Measurements from ENCODE around the gene IL1A. TPM values are rescaled to one million over a fixed set of nuclear protein-coding genes. Genes with fewer than 3 reads are reported as not detected.
A peak's percentile ranks its signal among the peaks of the same experiment; 100 is the strongest.

IL1A gene
- polyA plus RNA-seq, 6 donors from 2014 or later, result not detected

DNA sequence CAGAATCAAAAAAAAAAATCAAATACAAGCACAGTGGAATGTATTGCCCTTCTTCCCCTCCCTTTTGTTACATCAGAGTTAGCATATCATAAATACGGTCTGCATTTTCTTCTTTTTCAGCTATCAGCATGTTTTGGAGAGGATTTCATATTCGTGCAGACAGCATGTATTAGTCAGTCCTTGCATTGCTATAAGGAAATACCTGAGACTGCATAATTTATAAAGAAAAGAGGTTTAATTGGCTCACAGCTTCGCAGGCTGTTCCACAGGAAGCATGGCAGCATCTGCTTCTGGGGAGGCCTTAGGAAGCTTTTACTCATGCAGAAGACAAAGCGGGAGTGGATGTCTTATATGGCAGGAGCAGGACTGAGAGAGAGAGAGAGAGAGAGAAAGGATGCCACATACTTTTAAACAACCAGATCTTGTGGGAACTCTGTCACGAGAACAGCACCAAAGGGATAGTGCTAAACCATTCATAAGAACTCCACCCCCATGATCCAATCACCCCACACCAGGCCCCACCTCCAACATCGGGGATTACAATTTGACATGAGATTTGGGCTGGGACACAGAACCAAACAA is 43.4 kb upstream of the IL1A start:
- Mint-ChIP-seq H3K27me3 (peaks cover 0 to 10% (median 5%) of the 10 kb centered on the region in 3 donors), H3K4me3 (no peak overlapping the region), H3K4me1 (peaks cover 8 to 14% (median 13%) of the 10 kb centered on the region in 3 donors), H3K36me3 (no peaks in the 10 kb centered on the region), H3K9me3 (peaks cover 0 to 4% (median 0%) of the 10 kb centered on the region in 7 donors), H3K27ac (no peak overlapping the region)
- no peak for ATAC-seq (ENCODE audit: low read depth in 2 of 2)
- DNase-seq, result no peak

DNA sequence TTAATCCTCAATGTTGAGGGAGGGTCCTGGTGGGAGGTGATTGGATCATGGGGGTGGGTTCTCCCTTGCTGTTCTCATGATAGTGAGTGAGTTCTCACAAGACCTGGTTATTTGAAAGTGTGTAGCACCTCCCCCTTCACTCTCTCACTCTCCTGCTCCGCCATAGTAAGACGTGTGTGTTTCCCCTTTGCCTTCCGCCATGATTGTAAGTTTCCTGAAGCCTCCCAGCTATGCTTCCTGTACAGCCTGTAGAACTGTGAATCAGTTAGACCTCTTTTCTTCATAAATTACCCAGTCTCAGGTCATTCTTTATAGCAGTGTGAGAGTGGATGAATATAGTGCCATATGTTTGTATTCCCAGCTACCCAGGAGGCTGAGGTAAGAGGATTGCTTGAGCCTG is 42.7 kb upstream of the IL1A start:
- DNase-seq, result no peak
- ATAC-seq (ENCODE audit: low read depth in 2 of 2), result no peak
- H3K4me1 Mint-ChIP-seq, result peaks cover 8 to 13% (median 12%) of the 10 kb centered on the region in 3 donors
- no peaks in the 10 kb centered on the region for H3K36me3 Mint-ChIP-seq
- no peak overlapping the region for H3K27ac Mint-ChIP-seq
- peaks cover 0 to 4% (median 0%) of the 10 kb centered on the region in 7 donors for H3K9me3 Mint-ChIP-seq
- H3K27me3 Mint-ChIP-seq, result peaks cover 0 to 10% (median 5%) of the 10 kb centered on the region in 3 donors
- H3K4me3 Mint-ChIP-seq, result no peak overlapping the region

DNA sequence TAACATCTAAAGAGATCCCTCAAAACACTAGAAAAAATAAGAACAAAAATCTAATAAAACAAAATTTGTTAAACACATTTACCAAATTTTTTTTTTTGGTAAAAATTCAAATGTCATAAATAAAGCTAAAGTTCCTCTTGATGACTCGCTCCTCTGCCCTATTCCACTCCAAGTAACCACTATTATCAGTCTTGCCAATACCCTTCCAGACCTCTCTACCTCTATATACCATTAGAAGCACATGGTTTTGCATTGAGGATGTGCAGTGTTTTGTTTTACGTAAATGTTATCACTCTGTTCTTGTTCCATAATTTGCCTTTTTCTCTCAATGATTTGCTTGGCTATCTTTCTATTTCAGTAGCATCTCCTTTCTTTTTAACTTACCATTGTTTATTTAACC is 41.4 kb upstream of the IL1A start:
- Mint-ChIP-seq H3K4me3 (no peak overlapping the region), H3K27me3 (peaks cover 0 to 10% (median 5%) of the 10 kb centered on the region in 3 donors), H3K4me1 (peaks cover 0 to 3% (median 0%) of the 10 kb centered on the region in 3 donors), H3K9me3 (peaks cover 0 to 4% (median 0%) of the 10 kb centered on the region in 7 donors), H3K27ac (no peak overlapping the region), H3K36me3 (no peaks in the 10 kb centered on the region)
- ATAC-seq (ENCODE audit: low read depth in 2 of 2), result no peak
- no peak for DNase-seq

DNA sequence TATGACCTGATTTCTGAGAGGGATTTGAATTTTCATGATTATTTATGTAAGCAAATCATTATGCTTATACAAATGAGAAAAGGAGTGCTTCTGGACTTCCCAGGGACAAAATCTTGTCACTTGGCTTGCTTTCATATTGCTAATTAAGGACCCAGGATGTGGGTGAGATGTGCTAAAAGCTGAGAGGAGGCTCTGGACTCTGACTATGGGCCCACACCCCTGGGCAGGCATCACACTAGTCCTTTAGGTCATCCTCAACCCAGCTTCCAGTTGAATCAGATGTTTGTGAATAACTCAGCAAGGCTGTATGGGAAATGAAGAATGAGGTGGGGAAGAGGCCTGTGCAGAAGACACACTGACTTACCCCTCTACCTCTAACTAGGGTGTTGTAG is 40.4 kb upstream of the IL1A start:
- Mint-ChIP-seq H3K27ac (no peak overlapping the region), H3K36me3 (no peaks in the 10 kb centered on the region), H3K27me3 (peaks cover 0 to 10% (median 5%) of the 10 kb centered on the region in 3 donors)

DNA sequence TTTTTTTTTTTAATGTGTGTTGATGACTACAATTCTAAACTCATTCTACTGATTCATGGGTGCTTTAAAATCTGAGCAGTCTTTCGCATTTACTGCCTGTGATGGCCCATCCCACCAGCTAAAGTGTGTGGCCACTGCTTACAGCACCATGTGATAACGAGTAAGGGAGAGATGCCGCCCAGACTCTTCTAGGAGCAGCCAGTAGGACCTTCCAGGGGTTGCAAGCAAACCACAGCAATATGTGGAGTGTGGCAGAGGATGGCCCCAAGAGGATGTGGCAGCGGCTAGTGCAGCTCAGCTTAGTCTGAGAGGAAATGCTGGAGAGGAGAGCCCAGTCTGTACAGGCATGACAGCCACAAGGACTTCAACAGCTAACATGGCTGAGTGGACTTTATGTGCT is 37.4 kb upstream of the IL1A start:
- H3K27me3 Mint-ChIP-seq, result peaks cover 0 to 4% (median 0%) of the 10 kb centered on the region in 3 donors
- peaks cover 0 to 2% (median 0%) of the 10 kb centered on the region in 7 donors for H3K9me3 Mint-ChIP-seq
- peak overlapping the region in 1 of 6 donors; percentile 43 for H3K27ac Mint-ChIP-seq
- no peak for DNase-seq
- H3K4me1 Mint-ChIP-seq, result peaks cover 0 to 3% (median 0%) of the 10 kb centered on the region in 3 donors
- ATAC-seq (ENCODE audit: low read depth in 2 of 2), result no peak
- no peaks in the 10 kb centered on the region for H3K36me3 Mint-ChIP-seq
- H3K4me3 Mint-ChIP-seq, result no peak overlapping the region

More for the DNA sequence above, 40.4 kb upstream of the IL1A start:
- Mint-ChIP-seq H3K4me3 (no peak overlapping the region), H3K4me1 (peaks cover 0 to 3% (median 0%) of the 10 kb centered on the region in 3 donors), H3K9me3 (peaks cover 0 to 4% (median 0%) of the 10 kb centered on the region in 7 donors)
- DNase-seq (no peak), ATAC-seq (ENCODE audit: low read depth in 2 of 2) (no peak)

DNA sequence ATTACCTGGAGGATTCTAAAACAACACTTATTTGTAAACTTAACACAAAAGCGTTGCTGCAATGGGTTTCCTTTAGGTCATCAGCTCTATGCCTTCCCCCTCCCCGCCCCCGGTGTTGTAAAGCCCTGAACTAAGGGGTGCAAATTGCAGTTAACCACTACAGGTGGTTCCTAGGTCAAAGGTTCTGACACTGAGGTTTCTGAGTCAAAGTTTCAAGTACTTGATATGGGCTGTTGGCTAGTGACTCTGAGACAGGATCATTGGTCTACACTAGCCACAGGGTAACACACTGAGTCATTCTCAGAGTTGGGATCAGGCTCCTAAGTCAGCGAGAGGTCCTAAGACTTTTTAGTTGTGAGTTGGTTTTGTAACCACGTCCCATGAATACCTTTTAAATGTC is 36.8 kb upstream of the IL1A start:
- no peak overlapping the region for H3K4me3 Mint-ChIP-seq
- H3K27me3 Mint-ChIP-seq, result peaks cover 0 to 4% (median 0%) of the 10 kb centered on the region in 3 donors
- no peak overlapping the region for H3K27ac Mint-ChIP-seq
- no peaks in the 10 kb centered on the region for H3K36me3 Mint-ChIP-seq
- no peak for ATAC-seq (ENCODE audit: low read depth in 2 of 2)
- H3K9me3 Mint-ChIP-seq, result peaks cover 0 to 2% (median 0%) of the 10 kb centered on the region in 7 donors
- no peak for DNase-seq
- H3K4me1 Mint-ChIP-seq, result peaks cover 0 to 3% (median 0%) of the 10 kb centered on the region in 3 donors

DNA sequence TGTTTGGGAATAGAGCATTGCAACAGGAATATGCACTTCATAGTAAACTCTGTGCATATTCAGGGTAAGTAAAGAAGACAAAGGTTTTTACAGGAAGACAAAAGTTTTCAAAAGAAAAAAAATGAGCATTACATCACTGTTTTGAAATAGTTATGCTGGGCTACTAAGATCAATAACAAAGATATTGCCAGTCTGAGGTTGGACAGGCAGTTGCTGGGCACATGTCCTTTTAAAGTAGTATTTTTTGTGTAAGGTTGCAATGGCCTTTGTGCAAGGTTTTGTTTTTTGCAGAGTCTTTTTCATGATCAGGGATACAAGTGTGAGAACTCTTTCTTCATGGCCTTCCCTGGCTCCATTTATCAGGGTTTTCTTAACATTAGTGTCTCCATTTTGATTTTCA is 36.0 kb upstream of the IL1A start:
- Mint-ChIP-seq H3K27ac (peak overlapping the region in 1 of 6 donors; percentile 13), H3K4me3 (no peak overlapping the region), H3K27me3 (peaks cover 0 to 4% (median 0%) of the 10 kb centered on the region in 3 donors), H3K4me1 (peaks cover 0 to 3% (median 0%) of the 10 kb centered on the region in 3 donors), H3K36me3 (no peaks in the 10 kb centered on the region), H3K9me3 (peaks cover 0 to 2% (median 0%) of the 10 kb centered on the region in 7 donors)
- DNase-seq, result no peak
- no peak for ATAC-seq (ENCODE audit: low read depth in 2 of 2)

DNA sequence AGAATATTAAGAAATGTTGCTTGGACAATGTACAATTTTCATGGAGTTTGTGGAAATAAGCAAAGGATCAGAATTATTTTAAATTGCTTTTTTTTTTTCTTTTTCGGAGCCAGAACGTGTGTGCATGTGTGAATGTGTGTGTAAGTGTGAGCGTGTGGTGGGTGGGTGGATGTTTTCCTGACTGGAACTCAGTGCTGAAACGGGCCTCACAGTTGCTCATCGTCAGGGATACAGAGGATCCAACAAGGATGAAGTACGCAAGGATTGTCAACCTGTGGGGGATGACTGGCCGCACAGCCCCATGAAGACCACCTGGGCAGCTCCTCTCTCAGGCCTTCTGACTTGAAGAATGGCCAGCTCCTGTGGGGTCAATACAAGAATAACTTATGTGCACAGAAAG is 34.8 kb upstream of the IL1A start:
- no peak for ATAC-seq (ENCODE audit: low read depth in 2 of 2)
- Mint-ChIP-seq H3K4me3 (no peak overlapping the region), H3K9me3 (peaks cover 0 to 2% (median 0%) of the 10 kb centered on the region in 7 donors), H3K4me1 (peaks cover 0 to 3% (median 0%) of the 10 kb centered on the region in 3 donors), H3K27me3 (peaks cover 0 to 4% (median 0%) of the 10 kb centered on the region in 3 donors), H3K36me3 (no peaks in the 10 kb centered on the region), H3K27ac (no peak overlapping the region)
- no peak for DNase-seq

DNA sequence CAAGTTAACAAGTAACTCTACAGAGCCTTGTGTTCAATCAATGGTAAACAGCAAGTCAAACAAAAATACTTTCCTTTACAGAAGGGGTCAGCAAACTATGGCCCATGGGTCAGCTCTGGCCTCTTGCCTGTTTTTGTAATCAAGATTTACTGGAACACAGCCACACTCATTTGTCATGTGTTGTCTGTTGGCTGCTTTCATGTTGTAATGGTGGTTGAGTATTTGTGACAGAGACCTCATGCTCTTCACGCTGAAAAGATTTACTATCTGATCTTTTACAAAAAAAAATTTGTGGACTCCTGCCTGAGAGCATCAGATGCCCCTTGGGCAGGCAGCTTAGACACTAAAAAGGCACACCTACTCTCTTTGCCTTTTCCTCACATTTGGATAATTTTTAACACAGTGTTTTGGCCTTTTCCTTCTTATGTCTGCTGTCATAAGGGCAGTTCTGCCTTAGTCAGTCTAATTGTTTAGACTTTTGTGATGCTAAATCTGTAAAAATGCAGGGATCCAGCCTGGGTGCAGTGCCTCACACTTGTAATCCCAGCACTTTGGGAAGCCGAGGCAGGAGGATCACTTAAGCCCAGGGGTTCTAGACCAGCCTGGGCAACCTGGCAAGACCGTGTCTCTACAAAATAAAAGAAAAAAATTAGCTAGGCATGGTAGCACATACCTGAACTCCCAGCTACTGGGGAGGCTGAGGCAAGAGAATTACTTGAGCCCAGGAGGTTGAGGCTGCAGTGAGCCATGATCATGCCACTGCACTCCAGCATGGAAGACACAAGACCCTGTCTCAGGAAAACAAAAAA is 34.0 kb upstream of the IL1A start:
- peaks cover 0 to 1% (median 0%) of the 10 kb centered on the region in 7 donors for H3K9me3 Mint-ChIP-seq
- ATAC-seq (ENCODE audit: low read depth in 2 of 2) (no peak), DNase-seq (no peak)
- peaks cover 0 to 3% (median 0%) of the 10 kb centered on the region in 3 donors for H3K27me3 Mint-ChIP-seq
- no peak overlapping the region for H3K4me3 Mint-ChIP-seq
- H3K36me3 Mint-ChIP-seq, result no peaks in the 10 kb centered on the region
- H3K27ac Mint-ChIP-seq, result peak overlapping the region in 1 of 6 donors; percentile 47
- peaks cover 0 to 3% (median 0%) of the 10 kb centered on the region in 3 donors for H3K4me1 Mint-ChIP-seq

DNA sequence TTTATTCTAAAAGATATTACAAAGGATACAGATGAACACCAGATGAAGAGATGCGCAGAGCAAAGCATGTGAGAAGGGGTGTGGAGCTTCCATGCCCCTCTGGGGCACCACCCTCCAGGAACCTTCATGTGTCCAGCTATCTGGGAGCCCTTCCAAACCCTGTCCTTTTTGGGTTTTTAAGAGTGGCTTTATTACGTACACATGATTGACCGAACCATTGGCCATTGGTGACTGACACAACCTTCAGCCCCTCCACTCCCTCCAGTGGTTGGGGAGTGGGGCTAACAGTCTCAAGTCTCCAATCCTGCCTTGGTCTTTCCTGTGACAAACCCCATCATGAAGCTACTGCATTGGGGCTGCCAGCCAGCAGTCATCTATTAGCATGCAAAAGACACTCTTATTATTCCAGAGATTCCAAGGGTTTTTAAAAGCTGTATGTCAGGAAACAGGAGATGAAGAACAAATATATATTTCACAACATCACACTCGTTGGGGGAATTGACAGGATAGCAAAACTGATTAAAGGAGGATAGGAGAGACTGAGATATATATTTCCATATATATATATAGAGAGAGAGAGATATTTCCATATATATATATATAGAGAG is 32.9 kb upstream of the IL1A start:
- Mint-ChIP-seq H3K9me3 (peaks cover 0 to under 1% (median 0%) of the 10 kb centered on the region in 7 donors), H3K27me3 (no peaks in the 10 kb centered on the region), H3K4me1 (peaks cover 3 to 8% (median 3%) of the 10 kb centered on the region in 3 donors), H3K4me3 (no peak overlapping the region), H3K27ac (no peak overlapping the region), H3K36me3 (no peaks in the 10 kb centered on the region)
- DNase-seq, result no peak
- no peak for ATAC-seq (ENCODE audit: low read depth in 2 of 2)

DNA sequence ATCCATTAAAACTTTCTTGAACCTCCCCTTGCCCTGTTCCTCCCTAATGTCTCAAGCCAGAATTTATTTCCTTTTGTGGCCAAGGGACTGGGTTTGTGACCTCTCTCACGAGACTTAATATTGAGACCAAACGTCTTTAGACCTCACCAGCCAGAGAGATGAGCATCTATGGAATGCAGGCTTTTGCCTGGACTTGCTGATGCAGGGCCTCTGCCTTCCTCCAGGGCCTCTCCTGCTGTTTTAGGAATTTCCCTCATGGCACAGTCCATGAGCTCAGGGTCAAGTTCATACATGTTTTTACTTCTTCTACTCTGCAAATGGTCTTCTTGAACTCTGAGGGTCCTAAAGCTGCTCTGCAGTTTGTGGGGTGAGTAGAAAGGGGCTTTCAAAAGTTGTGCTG is 30.0 kb upstream of the IL1A start:
- Mint-ChIP-seq H3K4me3 (no peak overlapping the region), H3K9me3 (peaks cover 0 to 5% (median 3%) of the 10 kb centered on the region in 7 donors), H3K36me3 (no peaks in the 10 kb centered on the region), H3K4me1 (peaks cover 12 to 18% (median 13%) of the 10 kb centered on the region in 3 donors), H3K27me3 (no peaks in the 10 kb centered on the region), H3K27ac (peak overlapping the region in 1 of 6 donors; percentile 9)
- no peak for DNase-seq
- no peak for ATAC-seq (ENCODE audit: low read depth in 2 of 2)

DNA sequence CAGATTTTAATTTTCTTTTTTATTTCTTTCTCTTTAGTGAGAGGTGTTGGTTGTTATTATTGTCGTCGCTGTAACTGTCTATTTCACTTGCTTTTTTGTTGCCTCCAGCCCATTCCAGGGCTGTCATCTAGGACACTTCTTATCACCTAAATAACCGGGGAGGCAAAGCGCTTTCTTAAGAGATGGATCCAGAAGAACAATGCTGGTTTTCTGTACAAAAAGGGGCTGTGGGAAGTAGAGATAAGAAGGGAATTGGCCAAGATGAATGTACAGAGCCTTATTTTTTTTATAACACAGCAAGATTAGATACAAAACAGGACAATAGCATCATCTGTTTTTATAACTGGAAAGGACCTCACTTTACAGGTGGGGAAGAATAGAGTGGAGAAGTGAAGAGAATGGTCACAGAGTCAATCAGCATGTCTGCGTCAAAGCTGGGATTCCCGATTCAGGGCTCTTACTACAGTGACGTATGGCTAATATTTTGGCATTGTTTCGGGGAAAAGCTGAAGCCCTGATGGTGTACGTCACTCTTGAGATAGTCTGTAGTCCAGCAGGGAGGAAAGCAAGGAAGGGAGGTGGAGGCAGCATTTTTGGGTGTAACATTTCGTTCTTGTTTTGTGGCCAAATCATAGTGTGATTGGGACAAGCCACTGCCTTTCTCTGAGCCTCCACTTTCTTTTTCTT is 29.1 kb upstream of the IL1A start:
- H3K4me1 Mint-ChIP-seq, result peaks cover 12 to 18% (median 13%) of the 10 kb centered on the region in 3 donors
- peaks cover 2 to 8% (median 4%) of the 10 kb centered on the region in 7 donors for H3K9me3 Mint-ChIP-seq
- no peaks in the 10 kb centered on the region for H3K27me3 Mint-ChIP-seq
- H3K4me3 Mint-ChIP-seq, result no peak overlapping the region
- no peak overlapping the region for H3K27ac Mint-ChIP-seq
- H3K36me3 Mint-ChIP-seq, result no peaks in the 10 kb centered on the region
- no peak for ATAC-seq (ENCODE audit: low read depth in 2 of 2)
- DNase-seq, result no peak
